Stimulated activated naive CD8-positive, alpha-beta T cell treated with anti-CD3 and anti-CD28 coated beads, Interleukin-15, Interleukin-2, amounts not matched to agents 100 U/mL and 50 U/mL, for 24 hours (primary cell): ENCODE data around the gene TUBA8.
"Not testable (repeated sequence)": the region's sequence is repeated elsewhere in the genome, so short reads cannot be mapped to it uniquely, and the experiment has no call there.

Experiments used
- ATAC-seq: fragments of 150-1000 bp; cut with Tn5 transposase; one replicate; pipeline ENCODE4 v1.10.0; 2021
- DNase-seq: peaks from one replicate; pipeline ENCODE4 v3.0.0; 2021

The TUBA8 gene

DNA sequence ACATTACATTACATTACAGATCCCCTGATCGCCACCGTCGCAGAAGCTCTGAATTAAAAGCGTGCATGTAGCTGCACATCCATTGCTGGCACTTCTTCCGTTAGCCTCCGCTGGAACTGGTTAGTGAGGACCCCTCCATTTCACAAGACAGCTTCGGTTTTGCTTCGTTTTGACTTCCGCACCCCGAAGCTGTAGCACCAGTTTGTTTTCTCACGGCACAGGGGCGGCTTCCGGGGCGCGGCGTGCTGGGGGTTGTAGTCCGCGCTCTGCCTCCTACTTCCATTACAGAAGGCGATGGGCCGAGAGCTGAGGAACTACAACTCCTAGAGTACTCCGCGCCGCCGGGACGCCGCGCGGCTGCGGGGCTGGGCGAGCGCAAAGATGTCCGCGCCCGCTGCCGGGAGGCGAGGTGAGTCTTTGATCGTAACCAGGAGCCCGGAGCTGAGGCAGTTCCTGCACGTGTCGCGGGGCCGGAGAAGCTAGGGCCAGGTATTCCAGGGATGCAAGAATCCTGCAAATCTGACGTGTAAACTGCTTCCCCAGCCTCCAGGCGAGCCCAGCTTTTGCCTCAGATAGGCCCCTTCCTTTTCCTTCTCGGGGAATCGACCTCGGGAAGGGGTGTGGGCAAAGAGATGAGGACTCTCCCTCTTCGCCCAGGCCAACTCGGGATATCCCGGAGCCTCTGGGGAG is 32.8 kb upstream of the TUBA8 start, which contains the start of gene PEX26:
TSS of gene PEX26 (plus strand) at position 352 of the 690 bp plus-strand sequence. CDS start 387 bp downstream, outside the sequence.
- ATAC-seq (peak; percentile 99), DNase-seq (peak; percentile 93)

DNA sequence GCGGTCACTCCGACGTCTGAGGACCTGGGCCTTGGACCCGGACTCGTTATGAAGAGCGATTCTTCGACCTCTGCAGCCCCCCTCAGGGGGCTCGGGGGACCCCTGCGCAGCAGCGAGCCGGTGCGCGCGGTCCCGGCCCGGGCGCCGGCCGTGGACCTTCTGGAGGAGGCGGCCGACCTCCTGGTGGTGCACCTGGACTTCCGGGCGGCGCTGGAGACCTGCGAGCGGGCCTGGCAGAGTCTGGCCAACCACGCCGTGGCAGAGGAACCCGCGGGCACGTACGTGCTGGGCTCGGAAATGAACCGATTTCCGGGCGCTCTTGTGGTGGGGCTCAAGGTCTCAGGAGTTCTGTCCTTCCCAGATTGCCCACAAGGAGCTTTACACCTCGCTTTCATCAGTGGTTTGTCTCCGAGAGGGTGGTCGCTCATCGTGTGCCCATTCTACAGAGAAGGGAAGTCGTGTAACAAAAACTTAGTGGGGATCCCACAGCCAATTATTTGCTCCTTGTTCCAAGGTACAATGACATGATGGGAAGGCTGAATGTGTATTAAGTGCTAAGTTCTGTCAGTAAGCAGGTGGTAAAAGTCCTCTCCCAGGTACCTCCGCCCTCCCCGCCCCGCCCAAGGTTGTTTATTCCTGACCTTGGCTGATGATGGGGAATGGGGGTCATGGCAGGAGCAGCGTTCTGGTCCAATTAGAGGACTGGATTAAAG is 32.1 kb upstream of the TUBA8 start:
- ATAC-seq: peak; percentile 33
- peak; percentile 68 for DNase-seq

DNA sequence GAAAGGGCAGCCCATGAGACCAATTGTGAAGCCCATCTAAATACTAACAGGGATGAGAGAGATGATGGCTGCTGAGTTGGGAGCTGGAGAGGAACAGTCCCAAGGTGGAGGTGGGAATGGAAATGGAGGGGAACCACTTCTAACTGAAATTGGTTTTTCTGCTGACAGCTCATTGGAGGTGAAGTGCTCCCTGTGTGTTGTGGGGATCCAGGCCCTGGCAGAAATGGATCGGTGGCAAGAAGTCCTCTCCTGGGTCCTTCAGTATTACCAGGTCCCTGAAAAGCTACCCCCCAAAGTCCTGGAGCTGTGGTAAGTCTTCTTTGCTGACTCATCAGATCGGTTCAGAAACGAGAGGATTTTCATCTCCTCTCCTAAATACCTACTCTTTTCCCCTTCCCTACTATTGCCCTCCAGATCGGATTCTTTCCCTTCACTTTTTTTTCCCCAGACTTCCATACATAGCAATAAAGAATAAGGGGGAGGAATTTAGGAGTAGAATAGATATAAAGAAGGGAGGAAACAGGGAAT is 30.8 kb upstream of the TUBA8 start:
- DNase-seq (no peak), ATAC-seq (no peak)

DNA sequence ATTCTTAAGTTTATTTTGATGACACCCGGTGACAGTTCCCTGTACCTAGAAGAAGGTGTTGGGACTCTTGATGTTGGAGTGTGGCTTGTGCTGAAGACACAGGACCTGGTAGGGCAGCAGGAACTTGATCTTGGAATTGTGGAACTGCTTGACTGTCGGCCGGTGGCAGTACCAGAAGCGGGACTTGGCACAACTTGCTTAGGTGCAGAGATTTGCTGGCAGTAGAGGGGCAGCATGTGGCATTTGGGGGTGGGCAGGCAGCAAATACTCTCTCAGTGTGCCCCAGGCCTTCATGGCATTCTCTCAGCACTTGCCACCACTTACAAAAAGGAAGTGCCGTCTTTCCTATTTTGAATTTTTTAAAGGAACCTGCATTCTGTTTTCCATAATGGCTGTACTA is 29.2 kb upstream of the TUBA8 start:
- ATAC-seq: no peak
- DNase-seq: no peak

DNA sequence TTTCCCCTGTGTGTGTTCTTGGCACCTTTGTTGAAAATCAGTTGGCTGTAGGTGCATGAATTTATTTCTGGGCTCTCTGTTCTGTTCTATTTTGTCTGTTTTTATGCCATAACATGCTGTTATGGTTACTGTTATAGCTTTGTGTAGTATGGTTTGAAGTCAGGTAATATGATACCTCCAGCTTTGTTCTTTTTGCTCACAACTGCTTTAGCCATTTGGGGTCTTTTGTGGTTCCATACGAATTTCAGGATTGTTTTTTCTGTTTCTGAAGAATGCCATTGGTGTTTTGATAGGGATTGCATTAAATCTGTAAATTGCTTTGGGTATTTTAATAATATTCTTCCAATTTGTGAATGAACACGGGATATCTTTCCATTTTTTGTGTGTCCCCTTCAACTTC is 28.1 kb upstream of the TUBA8 start:
- ATAC-seq (no peak), DNase-seq (no peak)

DNA sequence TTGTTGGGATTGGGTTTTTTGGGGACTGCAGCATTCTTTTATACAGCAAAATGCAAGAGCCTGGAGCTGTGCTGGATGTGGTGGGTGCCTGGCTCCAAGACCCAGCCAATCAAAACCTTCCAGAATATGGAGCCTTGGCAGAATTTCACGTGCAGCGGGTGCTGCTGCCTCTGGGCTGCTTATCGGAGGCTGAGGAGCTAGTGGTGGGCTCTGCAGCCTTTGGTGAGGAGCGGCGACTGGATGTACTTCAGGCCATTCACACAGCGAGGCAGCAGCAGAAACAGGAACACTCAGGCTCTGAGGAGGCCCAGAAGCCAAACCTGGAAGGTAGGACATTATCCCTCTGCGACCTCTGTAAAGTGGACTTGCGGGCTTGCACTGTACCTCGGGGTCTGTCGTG is 27.2 kb upstream of the TUBA8 start:
- ATAC-seq: no peak

DNA sequence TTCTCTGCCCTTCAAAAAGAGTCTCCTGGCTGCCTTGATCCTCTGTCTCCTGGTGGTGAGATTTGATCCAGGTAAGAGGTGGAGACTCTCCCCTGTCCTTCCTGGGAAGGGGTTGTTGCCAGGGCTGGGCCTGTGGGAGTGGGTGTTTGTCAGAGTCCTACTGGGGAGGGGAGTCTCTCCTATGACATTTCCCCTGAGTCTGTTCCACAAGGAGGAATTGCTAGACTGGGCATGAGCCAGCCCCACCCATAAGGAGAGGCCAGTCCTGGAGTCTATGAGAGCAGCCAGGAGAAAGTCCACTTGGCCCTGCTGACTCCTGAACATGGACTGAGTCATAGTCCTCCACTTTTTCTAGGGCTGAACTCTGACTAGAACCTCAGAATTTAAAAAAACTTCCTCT is 25.4 kb upstream of the TUBA8 start:
- no peak for DNase-seq
- ATAC-seq: no peak

More for the DNA sequence above, 27.2 kb upstream of the TUBA8 start:
- no peak for DNase-seq

DNA sequence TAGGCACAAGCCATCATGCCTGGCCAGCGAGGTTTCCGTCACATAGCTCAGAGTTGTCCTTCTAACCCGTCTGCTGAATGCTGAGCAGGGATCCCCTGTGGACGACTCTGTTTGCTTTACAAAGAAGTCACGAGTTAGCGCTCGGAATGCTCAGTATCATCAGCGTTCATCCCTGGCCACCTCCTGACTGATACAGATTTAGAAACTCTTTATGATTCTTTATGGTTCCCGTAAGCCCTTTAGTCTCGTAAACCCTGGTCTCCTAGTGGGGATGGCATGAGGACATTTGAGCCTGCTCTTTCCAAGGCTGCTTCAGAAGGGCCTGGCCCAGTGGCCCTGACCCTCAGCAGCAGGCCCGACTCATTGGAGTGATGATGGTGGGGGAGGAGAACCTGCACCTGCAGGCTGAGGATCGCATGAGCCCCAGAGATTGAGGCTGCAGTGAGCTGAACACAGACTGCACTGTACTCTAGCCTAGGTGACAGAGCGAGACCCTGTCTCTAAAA is 23.2 kb upstream of the TUBA8 start:
- DNase-seq (no peak), ATAC-seq (no peak)

DNA sequence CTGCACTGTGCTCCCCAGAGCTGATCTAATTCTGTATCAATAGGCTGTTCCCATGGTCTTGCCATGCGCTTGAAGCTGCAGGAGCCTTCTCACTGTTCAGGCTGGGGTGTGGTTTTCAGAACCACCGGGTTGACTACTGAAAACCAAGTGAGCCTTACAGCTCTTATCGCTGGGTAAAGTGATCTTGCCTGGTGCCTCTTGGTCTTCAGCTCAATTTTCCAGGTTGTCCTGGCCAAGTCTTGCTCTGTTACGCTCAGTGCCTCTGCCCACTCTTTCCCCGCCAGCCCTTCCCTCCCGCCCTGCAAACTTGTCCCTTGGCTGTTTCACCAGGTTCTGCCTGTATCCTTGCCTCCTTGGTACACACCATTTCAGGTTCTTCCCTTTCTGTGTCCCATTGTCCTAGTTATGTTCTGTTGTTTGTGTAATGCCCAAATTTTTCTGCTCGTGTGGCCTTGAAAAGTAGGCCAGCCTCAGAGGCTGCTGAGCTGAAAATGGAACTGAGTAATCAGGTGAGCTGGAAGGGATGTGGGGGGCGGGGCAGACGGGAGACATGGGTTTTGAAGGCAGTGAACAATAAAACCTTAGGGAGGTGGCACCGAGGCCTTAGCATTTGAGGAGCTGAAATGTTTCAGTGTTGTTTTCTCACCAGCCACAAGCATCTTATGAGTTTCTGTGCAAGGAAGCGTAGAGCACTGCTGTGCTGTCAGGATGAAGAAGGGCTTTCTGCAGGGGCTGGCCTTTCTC is 21.6 kb upstream of the TUBA8 start:
- ATAC-seq (no peak), DNase-seq (no peak)

DNA sequence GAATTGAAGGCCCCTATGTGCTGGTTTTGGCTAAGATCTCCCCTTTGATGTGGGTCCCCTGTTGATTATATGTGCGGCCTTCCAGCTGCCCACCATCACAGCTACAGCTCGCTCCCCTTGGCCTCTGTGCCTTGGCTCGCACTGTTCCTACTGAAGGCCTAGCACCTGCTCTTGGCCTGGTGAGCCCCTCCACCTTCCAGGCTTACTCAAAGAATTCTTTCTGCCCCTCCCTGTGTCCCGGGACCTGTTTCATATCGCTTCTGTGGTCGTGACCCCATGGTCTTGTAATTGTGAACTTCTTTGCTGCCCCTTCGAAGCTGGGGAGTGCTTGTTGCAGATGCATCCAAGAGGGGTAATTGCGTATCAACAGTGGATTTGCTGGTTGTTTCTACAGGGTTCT is 20.3 kb upstream of the TUBA8 start:
- no peak for ATAC-seq
- DNase-seq: no peak

DNA sequence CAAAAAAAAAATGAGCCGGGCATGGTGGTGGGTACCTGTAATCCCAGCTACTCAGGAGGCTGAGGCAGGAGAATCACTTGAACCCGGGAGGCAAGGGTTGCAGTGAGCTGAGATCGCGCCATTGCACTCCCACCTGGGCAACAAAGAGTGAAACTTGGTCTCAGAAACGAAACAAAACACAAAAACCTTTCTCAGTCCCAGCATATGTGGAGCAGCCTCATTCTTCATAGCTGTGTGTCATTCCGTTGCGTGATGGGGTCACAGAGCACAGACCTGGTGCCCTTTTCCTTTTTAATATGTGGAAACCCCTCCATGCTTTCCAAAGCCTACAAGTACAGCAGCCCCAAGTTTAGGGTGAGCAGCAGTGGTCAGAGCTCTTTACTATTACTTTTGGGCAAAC is 19.1 kb upstream of the TUBA8 start:
- ATAC-seq (no peak), DNase-seq (no peak)

DNA sequence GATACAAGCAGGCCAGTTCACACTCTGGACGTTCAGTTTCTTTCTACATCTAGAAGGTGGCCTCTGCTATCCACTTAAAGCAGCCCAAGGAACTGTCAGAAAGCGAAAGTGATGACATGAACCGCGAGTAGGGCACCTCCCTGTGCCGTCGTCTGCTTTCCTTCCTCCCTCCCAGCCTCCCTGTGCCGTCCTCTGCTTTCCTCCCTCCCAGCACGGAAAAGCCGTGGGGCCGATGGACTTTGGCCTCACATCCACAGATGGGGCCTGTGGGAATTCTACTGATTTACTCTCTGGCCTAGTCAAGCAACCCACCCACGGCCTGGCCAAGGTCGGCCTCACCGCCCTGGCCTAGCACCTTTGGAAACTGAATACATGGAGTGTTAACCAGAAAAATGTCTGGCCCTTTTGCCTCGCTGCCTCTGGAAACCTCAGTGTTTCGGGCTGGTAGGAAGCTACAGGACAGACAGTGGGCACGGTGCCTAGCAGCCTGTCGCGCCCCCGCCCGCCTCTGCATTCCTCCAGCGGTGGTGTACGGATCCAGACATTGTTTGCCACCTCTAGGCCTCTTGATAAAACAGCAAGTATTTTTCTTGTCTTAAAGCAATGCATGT is 18.6 kb upstream of the TUBA8 start:
- ATAC-seq (no peak), DNase-seq (no peak)

DNA sequence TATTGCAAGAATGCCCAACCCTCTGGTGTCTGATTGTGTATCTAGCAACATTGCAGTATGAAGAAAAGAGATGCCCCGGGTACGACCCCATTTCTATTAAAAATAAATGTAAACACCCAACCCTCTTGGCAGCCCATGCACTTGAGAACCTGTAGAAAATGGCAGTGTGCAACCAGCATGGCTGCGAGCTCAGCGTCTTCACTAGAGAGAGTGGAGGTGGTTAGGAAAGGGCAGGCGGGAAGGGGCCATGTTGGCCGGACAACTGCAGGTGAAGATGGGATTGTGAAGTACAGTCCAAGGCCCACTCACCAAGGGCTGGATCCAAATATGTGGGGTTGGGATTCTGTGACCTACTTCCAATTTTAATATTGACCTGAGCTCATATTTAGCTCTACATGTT is 16.9 kb upstream of the TUBA8 start:
- ATAC-seq: no peak

DNA sequence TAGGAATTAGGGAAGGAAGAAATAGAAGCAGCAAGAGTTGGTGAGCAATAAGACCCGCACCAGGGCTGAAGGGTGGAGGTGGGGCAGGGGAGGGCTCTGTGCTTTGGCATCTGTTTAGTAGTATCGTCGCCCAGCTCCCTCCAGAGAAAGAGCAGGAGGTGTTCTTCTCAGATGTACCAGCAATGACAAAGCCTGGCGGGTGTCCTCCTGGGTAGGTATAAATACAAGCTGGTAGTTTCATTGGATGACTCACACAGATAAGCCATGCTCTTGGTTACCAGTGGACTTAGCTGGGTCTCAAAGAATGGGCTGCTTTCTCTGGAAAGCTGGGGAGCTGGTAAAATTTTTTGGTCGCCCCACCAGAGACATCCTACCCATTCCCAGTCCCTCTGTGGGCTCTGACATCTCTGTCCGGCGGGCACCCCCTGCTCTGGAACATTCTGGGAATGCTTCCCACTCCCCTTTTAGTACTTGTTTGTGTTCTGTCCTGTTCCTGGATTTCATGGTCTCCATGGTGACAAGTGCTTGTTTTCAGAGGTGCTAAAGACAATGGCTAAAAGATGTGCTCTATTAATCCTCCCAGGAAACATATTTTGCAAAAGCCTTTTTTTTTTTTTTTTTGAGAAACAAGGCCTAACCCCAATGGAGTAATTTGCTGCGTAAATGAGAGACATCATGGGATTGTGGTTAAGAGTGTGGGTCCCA is 15.4 kb upstream of the TUBA8 start:
- ATAC-seq (peak; percentile 58), DNase-seq (no peak)

More for the DNA sequence above, 16.9 kb upstream of the TUBA8 start:
- no peak for DNase-seq

DNA sequence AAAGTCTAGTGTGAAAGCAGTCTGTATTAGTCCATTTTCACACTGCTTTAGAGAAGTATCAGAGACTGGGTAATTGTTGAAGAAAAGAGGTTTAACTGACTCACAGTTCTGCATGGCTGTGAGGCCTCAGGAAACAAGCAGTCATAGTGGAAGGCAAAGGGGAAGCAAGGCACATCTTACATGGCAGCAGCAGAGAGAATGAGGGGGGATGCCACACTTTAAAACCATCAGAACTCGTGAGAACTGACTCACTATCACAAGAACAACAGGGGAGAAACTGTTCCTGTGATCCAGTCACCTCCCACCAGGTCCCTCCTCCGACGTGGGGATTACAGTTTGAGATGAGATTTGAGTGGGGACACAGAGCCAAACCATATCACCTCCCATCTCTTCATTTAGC is 13.8 kb upstream of the TUBA8 start:
- ATAC-seq (peak; percentile 85), DNase-seq (peak; percentile 39)

DNA sequence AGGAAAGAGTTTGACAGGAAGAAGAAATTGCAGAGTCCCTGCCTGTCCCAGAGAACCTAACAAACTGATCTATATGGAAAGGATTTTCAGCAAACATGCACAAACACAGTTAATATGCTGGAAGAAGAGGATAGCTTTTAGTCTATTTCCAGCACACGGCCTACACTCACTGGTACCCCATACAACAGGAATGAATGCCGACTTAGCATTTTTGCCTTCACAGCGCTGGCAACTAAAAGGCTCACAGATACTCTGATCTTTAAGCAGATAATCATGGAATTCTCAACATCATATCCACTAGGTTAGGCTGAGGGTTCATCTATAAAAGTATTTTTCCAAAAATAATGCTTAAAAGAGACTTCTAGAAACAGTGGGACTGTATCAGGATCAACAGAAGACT is 9.8 kb upstream of the TUBA8 start:
- no peak for ATAC-seq
- no peak for DNase-seq

DNA sequence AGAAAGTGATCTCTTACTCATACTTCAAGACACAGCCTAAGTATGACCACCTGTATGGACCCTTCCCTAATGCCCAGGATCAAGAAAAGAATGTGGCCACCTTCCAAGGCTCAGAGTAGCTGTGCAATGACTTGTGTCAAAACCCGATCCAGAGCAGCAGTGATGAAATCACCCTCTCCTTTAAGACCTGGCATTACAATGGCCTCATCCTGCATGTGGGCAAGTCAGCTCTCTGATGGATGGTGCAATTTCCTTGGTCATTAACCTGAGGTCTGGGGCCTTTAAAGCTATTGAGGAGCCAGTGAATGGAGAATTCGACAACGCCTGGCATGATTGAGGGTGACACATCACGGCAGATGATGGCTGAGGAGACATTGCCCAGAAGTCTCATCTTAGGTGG is 9.1 kb upstream of the TUBA8 start:
- no peak for DNase-seq
- no peak for ATAC-seq

DNA sequence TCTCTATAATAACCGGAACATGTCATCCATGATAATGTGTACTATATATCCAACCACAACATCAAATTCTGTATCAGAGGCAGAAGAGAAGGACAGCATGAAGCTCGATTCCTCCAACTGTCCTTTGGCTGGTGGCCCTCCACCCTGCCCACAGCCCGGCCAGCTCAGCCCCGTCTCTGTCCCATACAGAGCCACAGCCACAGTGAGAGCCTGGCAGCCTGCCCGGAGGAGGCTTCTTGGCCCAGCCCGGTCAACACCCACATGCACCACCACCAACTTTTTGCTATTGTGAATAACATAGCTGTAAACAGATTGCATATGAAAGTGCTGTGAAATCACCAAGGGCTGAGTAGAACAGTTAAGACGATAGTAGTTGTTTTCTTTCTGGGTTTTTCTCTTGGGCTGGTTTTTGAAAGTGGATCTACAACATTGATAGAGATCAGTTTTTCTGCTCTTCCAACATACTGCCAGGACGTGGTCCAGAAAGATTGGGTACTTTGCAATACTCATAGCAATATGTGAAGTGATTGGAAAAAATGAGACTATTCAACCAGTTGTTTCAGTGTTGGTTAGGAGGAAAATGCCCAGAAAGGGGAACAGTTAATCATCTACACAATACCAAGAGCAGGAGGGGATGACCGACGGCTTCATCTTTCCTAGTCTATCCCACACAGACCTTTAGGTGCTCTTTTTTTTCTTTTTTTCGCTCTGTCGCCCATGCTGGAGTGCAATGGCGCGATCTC is 6.9 kb upstream of the TUBA8 start:
- ATAC-seq: peak; percentile 93
- peak; percentile 60 for DNase-seq

DNA sequence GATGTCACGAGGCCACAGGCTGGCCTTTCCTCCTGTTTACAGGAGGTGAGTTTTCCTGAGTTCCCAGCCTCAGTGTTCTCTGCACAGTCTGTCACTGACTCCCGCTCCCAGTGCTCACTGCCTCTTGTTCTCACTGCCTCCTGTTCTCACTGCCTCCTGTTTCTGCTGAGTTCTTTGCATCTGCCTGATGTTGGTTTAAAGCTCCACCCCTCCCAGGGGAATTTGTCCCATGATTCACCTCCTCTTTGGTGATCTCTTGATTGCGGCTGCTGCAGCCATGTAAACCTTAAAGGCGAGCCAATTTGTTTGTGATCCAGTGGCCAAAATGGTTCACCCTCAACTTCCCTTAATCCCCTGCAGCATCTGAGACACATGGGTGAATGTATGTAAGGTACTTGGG is 6.0 kb upstream of the TUBA8 start:
- DNase-seq: no peak
- no peak for ATAC-seq

DNA sequence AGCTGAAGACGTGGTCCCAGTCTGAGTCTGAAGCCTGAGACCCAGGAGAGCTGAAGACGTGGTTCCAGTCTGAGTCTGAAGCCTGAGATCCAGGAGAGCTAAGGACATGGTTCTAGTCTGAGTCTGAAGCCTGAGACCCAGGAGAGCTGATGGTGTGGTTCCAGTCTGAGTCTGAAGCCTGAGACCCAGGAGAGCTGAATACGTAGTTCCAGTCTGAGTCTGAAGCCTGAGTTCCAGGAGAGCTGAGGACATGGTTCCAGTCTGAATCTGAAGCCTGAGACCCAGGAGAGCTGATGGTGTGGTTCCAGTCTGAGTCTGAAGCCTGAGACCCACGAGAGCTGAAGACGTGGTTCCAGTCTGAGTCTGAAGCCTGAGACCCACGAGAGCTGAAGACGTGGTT is 4.6 kb upstream of the TUBA8 start:
- ATAC-seq: not testable (repeated sequence)

More for the DNA sequence above, 4.6 kb upstream of the TUBA8 start:
- not testable (repeated sequence) for DNase-seq
